ENCODE results near the gene BATF3.

The BATF3 gene

DNA sequence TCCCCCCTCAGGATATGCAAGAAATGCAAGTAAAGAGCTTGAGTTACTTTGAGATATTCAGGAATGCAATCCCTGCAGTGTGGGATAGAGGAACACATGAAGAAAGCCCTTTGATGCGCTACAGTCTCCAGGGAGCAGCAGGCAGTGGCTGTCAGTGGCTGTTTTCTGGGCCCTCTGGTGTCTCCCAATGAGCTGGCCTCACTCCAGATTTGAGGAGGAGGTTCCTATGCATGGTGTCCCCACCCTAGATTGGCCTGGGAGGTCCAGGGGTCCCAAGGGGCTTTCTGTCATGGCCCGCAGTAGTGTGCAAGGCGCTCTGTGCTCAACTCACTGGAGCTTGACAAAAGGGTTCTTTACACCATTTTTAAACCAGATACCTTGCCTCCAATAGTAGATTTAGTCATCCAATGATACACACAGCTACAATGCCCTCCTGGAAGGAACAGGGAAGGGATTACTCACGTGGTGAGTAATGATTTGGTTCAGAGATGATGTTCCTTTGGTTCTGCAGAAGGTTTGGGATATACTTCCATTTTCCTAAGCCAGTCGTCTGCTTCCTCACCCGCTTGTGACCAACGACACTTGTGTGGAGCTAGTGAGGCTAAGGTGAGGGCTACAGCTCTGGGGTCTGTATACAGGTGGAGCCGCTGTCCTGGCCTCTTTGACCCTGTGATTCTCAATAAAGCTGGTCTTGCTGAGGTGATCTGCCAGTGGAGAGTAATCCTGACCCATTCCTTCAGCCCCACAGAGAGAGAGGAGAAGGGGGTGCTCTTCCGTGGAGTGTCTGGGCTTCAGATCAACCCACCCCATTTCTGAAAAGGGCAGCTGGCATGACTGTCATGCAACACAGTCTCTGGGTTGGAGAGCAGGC is 6.6 kb downstream of the BATF3 start:
- H2AFZ ChIP-seq (ENCODE audit: low read length) = no peak overlapping the region
- no peaks in the 10 kb centered on the region for H3K36me3 ChIP-seq (replicated peaks in 1 of 2; ENCODE audit: control insufficient read depth in 2 of 2, insufficient read depth in 2 of 2, low read length in 2 of 2)
- H2BK120ac ChIP-seq (ENCODE audit: low read depth, low read length) = no peak overlapping the region
- H3K14ac ChIP-seq (ENCODE audit: low read length) = no peak overlapping the region
- no peak overlapping the region for H2BK15ac ChIP-seq (ENCODE audit: low read length)
- no peak overlapping the region for H3K9ac ChIP-seq (ENCODE audit: low read depth, low read length, poor library complexity)
- no peak overlapping the region for H3K27ac ChIP-seq (replicated peaks; ENCODE audit: low read length)
- H3K4me1 ChIP-seq (ENCODE audit: control insufficient read depth in 2 of 2, insufficient read depth in 1 of 2, low read depth in 1 of 2, low read length in 2 of 2) = peaks cover 5 to 10% of the 10 kb centered on the region in 2 donors
- H4K91ac ChIP-seq (ENCODE audit: low read depth, low read length, poor library complexity) = no peak overlapping the region
- no peak overlapping the region for H3K4ac ChIP-seq (ENCODE audit: low read length)
- H2AK5ac ChIP-seq (ENCODE audit: low read depth, low read length) = no peak overlapping the region
- H3K18ac ChIP-seq (ENCODE audit: low read length) = no peak overlapping the region
- no peak overlapping the region for H2BK5ac ChIP-seq (ENCODE audit: low read length)
- H3K4me2 ChIP-seq (ENCODE audit: insufficient read depth, low read length, poor library complexity, severe bottlenecking) = no peak overlapping the region
- H4K8ac ChIP-seq (ENCODE audit: low read depth, low read length) = no peak overlapping the region
- peaks cover 0 to 14% (median 6%) of the 10 kb centered on the region in 3 experiments for H3K27me3 ChIP-seq (ENCODE audit: control insufficient read depth in 3 of 3, insufficient read depth in 3 of 3, low read depth in 1 of 3, low read length in 3 of 3)
- no peaks in the 10 kb centered on the region for H3K79me1 ChIP-seq (ENCODE audit: low read depth, low read length)
- no CpG with 5 or more reads among the region's 9 CpGs for WGBS, 2 donors (ENCODE audit: extremely low coverage in 2 of 2, insufficient read length in 2 of 2, insufficient replicate concordance in 1 of 2)
- H2BK12ac ChIP-seq (ENCODE audit: low read length) = no peak overlapping the region
- no peak overlapping the region for H3K23ac ChIP-seq (ENCODE audit: low read depth, low read length, poor library complexity)
- no peak overlapping the region for H3K4me3 ChIP-seq (ENCODE audit: low read length in 2 of 2)
- H3K9me3 ChIP-seq (replicated peaks in 1 of 2; ENCODE audit: control insufficient read depth in 2 of 2, insufficient read depth in 1 of 2, low read depth in 1 of 2, low read length in 2 of 2) = no peaks in the 10 kb centered on the region
- DNase-seq (ENCODE audit: low spot score) = no peak

- Histone ChIP-seq H3K27ac (replicated peaks; ENCODE audit: low read length) (no peak overlapping the region), H3K23ac (ENCODE audit: low read depth, low read length, poor library complexity) (no peak overlapping the region), H3K36me3 (replicated peaks in 1 of 2; ENCODE audit: control insufficient read depth in 2 of 2, insufficient read depth in 2 of 2, low read length in 2 of 2) (no peaks in the 10 kb centered on the region), H3K18ac (ENCODE audit: low read length) (no peak overlapping the region), H3K4me2 (ENCODE audit: insufficient read depth, low read length, poor library complexity, severe bottlenecking) (no peak overlapping the region), H3K4me3 (ENCODE audit: low read length in 2 of 2) (no peak overlapping the region), H2BK120ac (ENCODE audit: low read depth, low read length) (no peak overlapping the region), H4K8ac (ENCODE audit: low read depth, low read length) (no peak overlapping the region), H2BK5ac (ENCODE audit: low read length) (no peak overlapping the region), H3K79me1 (ENCODE audit: low read depth, low read length) (no peaks in the 10 kb centered on the region), H3K9me3 (replicated peaks in 1 of 2; ENCODE audit: control insufficient read depth in 2 of 2, insufficient read depth in 1 of 2, low read depth in 1 of 2, low read length in 2 of 2) (no peaks in the 10 kb centered on the region), H2BK15ac (ENCODE audit: low read length) (no peak overlapping the region), H4K91ac (ENCODE audit: low read depth, low read length, poor library complexity) (no peak overlapping the region), H3K14ac (ENCODE audit: low read length) (no peak overlapping the region), H2AK5ac (ENCODE audit: low read depth, low read length) (no peak overlapping the region), H3K4me1 (ENCODE audit: control insufficient read depth in 2 of 2, insufficient read depth in 1 of 2, low read depth in 1 of 2, low read length in 2 of 2) (peaks cover 5 to 10% of the 10 kb centered on the region in 2 donors), H3K4ac (ENCODE audit: low read length) (no peak overlapping the region), H2BK12ac (ENCODE audit: low read length) (no peak overlapping the region), H2AFZ (ENCODE audit: low read length) (no peak overlapping the region), H3K27me3 (ENCODE audit: control insufficient read depth in 3 of 3, insufficient read depth in 3 of 3, low read depth in 1 of 3, low read length in 3 of 3) (peaks cover 0 to under 1% (median 0%) of the 10 kb centered on the region in 3 experiments), H3K9ac (ENCODE audit: low read depth, low read length, poor library complexity) (no peak overlapping the region)
- no CpG with 5 or more reads among the region's 9 CpGs for WGBS, 2 donors (ENCODE audit: extremely low coverage in 2 of 2, insufficient read length in 2 of 2, insufficient replicate concordance in 1 of 2)
- no peak for DNase-seq (ENCODE audit: low spot score)
These were observed 8.0 kb downstream of the BATF3 start for GRCh38 chr1:212691561-212692071.

- no peak overlapping the region for H3K18ac ChIP-seq (ENCODE audit: low read length)
- no peak for DNase-seq (ENCODE audit: low spot score)
- H2AK5ac ChIP-seq (ENCODE audit: low read depth, low read length) = no peak overlapping the region
- H3K23ac ChIP-seq (ENCODE audit: low read depth, low read length, poor library complexity) = no peak overlapping the region
- H3K4ac ChIP-seq (ENCODE audit: low read length) = no peak overlapping the region
- no peak overlapping the region for H2BK5ac ChIP-seq (ENCODE audit: low read length)
- H3K4me2 ChIP-seq (ENCODE audit: insufficient read depth, low read length, poor library complexity, severe bottlenecking) = no peak overlapping the region
- no peak overlapping the region for H2BK12ac ChIP-seq (ENCODE audit: low read length)
- H3K36me3 ChIP-seq (replicated peaks in 1 of 2; ENCODE audit: control insufficient read depth in 2 of 2, insufficient read depth in 2 of 2, low read length in 2 of 2) = no peaks in the 10 kb centered on the region
- H3K9me3 ChIP-seq (replicated peaks in 1 of 2; ENCODE audit: control insufficient read depth in 2 of 2, insufficient read depth in 1 of 2, low read depth in 1 of 2, low read length in 2 of 2) = no peaks in the 10 kb centered on the region
- WGBS, 2 donors (ENCODE audit: extremely low coverage in 2 of 2, insufficient read length in 2 of 2, insufficient replicate concordance in 1 of 2) = no CpG with 5 or more reads among the region's 4 CpGs
- H2BK120ac ChIP-seq (ENCODE audit: low read depth, low read length) = no peak overlapping the region
- H3K9ac ChIP-seq (ENCODE audit: low read depth, low read length, poor library complexity) = no peak overlapping the region
- no peak overlapping the region for H2AFZ ChIP-seq (ENCODE audit: low read length)
- no peak overlapping the region for H4K8ac ChIP-seq (ENCODE audit: low read depth, low read length)
- H3K4me3 ChIP-seq (ENCODE audit: low read length in 2 of 2) = no peak overlapping the region
- H3K4me1 ChIP-seq (ENCODE audit: control insufficient read depth in 2 of 2, insufficient read depth in 1 of 2, low read depth in 1 of 2, low read length in 2 of 2) = peaks cover 5 to 10% of the 10 kb centered on the region in 2 donors
- no peaks in the 10 kb centered on the region for H3K27me3 ChIP-seq (ENCODE audit: control insufficient read depth in 3 of 3, insufficient read depth in 3 of 3, low read depth in 1 of 3, low read length in 3 of 3)
- H3K27ac ChIP-seq (replicated peaks; ENCODE audit: low read length) = no peak overlapping the region
- no peak overlapping the region for H2BK15ac ChIP-seq (ENCODE audit: low read length)
- H3K14ac ChIP-seq (ENCODE audit: low read length) = no peak overlapping the region
- no peak overlapping the region for H4K91ac ChIP-seq (ENCODE audit: low read depth, low read length, poor library complexity)
- no peaks in the 10 kb centered on the region for H3K79me1 ChIP-seq (ENCODE audit: low read depth, low read length)
These were observed 8.7 kb downstream of the BATF3 start for GRCh38 chr1:212690816-212691403.
